Heart right ventricle (tissue), 16 donors: ENCODE data around the gene ZNF260. TPM values are rescaled to one million over a fixed set of nuclear protein-coding genes. Genes with fewer than 3 reads are reported as not detected.

Experiments used
- ATAC-seq, 8 donors: fragments of 200-7000 bp; cut with Tn5 transposase; one replicate each; pipeline ENCODE4 v1.9.1; 2020; ENCODE audit warnings: mild to moderate bottlenecking in 8 of 8, moderate library complexity in 8 of 8, moderate number of reproducible peaks in 1 of 8
- DNase-seq, 2 donors: peaks; one replicate each; pipeline ENCODE4 v3.0.0-alpha.2; 2020
- H3K27ac ChIP-seq, 10 donors: fragments of 200-600 bp; sonication (generic) in 2 of 10; one replicate each; pipeline versions ENCODE4 v1.5.0 to v1.8.0; 2020 to 2022; ENCODE audit warnings: mild to moderate bottlenecking in 3 of 10
- H3K27me3 ChIP-seq, 7 donors: fragments of 200-600 bp; one replicate each; pipeline ENCODE4 v1.8.0; 2021 to 2022; ENCODE audit warnings: mild to moderate bottlenecking in 2 of 7
- H3K36me3 ChIP-seq, 9 donors: fragments of 200-600 bp; sonication (generic) in 1 of 9; one replicate each; pipeline versions ENCODE4 v1.5.0 to v1.8.0; 2020 to 2022; ENCODE audit warnings: mild to moderate bottlenecking in 2 of 9
- H3K4me1 ChIP-seq, 9 donors: fragments of 200-600 bp; sonication (generic) in 1 of 9; one replicate each; pipeline versions ENCODE4 v1.5.0 to v1.8.0; 2020 to 2022; ENCODE audit warnings: mild to moderate bottlenecking in 4 of 9
- H3K4me3 ChIP-seq, 10 donors: fragments of 200-600 bp; sonication (generic) in 2 of 10; one replicate each; pipeline versions ENCODE4 v1.5.0 to v1.8.0; 2020 to 2022; ENCODE audit warnings: mild to moderate bottlenecking in 7 of 10, moderate library complexity in 2 of 10
- H3K9me3 ChIP-seq, 11 donors: fragments of 200-600 bp in 10 of 11; sonication (generic) in 2 of 11; one replicate each; pipeline versions ENCODE4 v1.5.0 to v1.8.0; 2013 to 2022; ENCODE audit warnings: mild to moderate bottlenecking in 2 of 11, control low read depth in 1 of 11, moderate library complexity in 1 of 11
- WGBS, 2 donors: extraction: QIAGEN DNeasy Blood & Tissue Kit; methylation state at CpG; one replicate each; pipeline ENCODE4 v1.1.7; 2013; ENCODE audit warnings: inconsistent platforms in 1 of 2; 5-methylcytosine and 5-hydroxymethylcytosine counted together
- intact Hi-C, 10 donors: fragments of 100-400 bp; cut with DNase I; formaldehyde crosslinking; loops; one replicate each; pipeline versions ENCODE4 v1.11.1 to v1.14.2; 2022
- polyA plus RNA-seq, 2 donors: library from polyadenylated mRNA; stranded (reverse); fragments of 200-250 nt; gene quantifications; one replicate each; pipeline ENCODE4 v1.2.3, GENCODE V29; 2013
- total RNA-seq, 10 donors: library from RNA; stranded (reverse); fragmentation: NEBNext Ultra II Directional in 3 of 10; extraction: Animal tissue kit (Norgen Biotek cat#: 25700) in 3 of 10; gene quantifications; one replicate each; pipeline versions ENCODE4 v1.2.1 to v1.2.4, GENCODE V29; 2021 to 2023
- TF ChIP-seq, protein P1 (sequence below), 9 donors: fragments of 200-600 bp; sonication (generic) in 2 of 9; IDR thresholded peaks; one replicate each; pipeline versions ENCODE4 v1.5.0 to v1.8.0; 2021 to 2022; ENCODE audit warnings: antibody characterized with exemption in 9 of 9, mild to moderate bottlenecking in 5 of 9, moderate library complexity in 1 of 9
- donor health status: Arrhythmogenic right ventricular cardiomyopathy.
- donor health status: ischemic (EF 13 %, LVEDD 7.1; RV severe dilation, severe dysfunction).
- donor health status: healthy with polysubstance abuse.
- donor health status: DM: no; HTN: yes; CAD: no.
- donor health status: DM: no; HTN: no; CAD: no.
- donor health status: ischemic (EF 25% LVEDD 6.9; RV normal size, moderate dysfunction).
- donor health status: ischemic (EF 25% LVEDD 5.7; RV mildly dilated, moderate dysfunction).
- donor health status: healthy.
- donor health status: DM: yes; HTN: yes; CAD: no.
- donor health status: Ischemic cardiomyopathy.
- donor health status: ischemic (EF 35%, LVEDD 5.7; RV mildly dilated, moderate dysfunction).
- donor health status: nonischemic (EF 11% LVEDD 7.7; RV severe dilation, severe dysfunction).
- donor health status: DM: yes; HTN: yes; CAD: no.
- donor health status: PGD.
- donor health status: ischemic (EF 29% LVEDD 5.4; RV normal size, mild dysfunction).
- donor health status: nonischemic (EF 23%, LVEDD 6.1; RV moderate dilation, normal function).

Gene ZNF260
- total and polyA plus RNA-seq, 12 donors = 2.7 to 12.8 (median 7.9) TPM

DNA sequence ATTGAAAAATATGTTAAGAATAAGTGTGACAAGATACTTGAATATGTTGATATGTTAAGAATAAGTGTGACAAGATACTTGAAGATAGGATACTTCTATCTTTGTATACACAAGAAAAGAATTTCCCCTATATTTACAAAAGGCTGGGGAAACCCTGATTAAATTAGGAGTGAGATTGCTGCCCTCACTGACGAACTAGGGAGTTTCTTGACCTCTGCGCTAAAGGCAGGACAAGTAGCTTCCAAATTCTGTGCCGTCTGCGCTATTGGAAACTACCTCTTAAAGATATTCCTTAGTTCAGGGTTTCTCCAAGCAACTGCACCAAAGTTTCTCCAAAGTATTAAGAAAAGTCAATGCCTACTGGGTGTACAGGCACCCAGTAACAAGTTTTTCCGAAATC, 730 bp downstream of the ZNF260 start:
- Histone ChIP-seq H3K27me3 (no peaks in the 10 kb centered on the region), H3K27ac (peak overlapping the region in 9 of 10 donors; percentile 89 to 95 (median 91)), H3K9me3 (peaks cover 0 to 70% (median 30%) of the 10 kb centered on the region in 11 donors), H3K36me3 (peaks cover 0 to 47% (median 30%) of the 10 kb centered on the region in 9 donors), H3K4me1 (peaks cover 0 to 28% (median 19%) of the 10 kb centered on the region in 9 donors), H3K4me3 (peak overlapping the region; percentile 44 to 70 (median 64))
- DNase-seq (no peak), ATAC-seq (no peak)
- TF ChIP-seq, protein P1, sequence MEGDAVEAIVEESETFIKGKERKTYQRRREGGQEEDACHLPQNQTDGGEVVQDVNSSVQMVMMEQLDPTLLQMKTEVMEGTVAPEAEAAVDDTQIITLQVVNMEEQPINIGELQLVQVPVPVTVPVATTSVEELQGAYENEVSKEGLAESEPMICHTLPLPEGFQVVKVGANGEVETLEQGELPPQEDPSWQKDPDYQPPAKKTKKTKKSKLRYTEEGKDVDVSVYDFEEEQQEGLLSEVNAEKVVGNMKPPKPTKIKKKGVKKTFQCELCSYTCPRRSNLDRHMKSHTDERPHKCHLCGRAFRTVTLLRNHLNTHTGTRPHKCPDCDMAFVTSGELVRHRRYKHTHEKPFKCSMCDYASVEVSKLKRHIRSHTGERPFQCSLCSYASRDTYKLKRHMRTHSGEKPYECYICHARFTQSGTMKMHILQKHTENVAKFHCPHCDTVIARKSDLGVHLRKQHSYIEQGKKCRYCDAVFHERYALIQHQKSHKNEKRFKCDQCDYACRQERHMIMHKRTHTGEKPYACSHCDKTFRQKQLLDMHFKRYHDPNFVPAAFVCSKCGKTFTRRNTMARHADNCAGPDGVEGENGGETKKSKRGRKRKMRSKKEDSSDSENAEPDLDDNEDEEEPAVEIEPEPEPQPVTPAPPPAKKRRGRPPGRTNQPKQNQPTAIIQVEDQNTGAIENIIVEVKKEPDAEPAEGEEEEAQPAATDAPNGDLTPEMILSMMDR (IDR thresholded peaks at IDR 0.05) = no peak
- WGBS, 2 donors = 4 to 7% methylated on average over 5 of the region's 5 CpGs
- intact Hi-C loops = loop anchor here in 3 of 10 donors (5.0 to 10.0 kb wide), 3 partner anchors 40 to 147 kb away; partner anchors contain the start of genes ZNF529 (in 2 of the 3) and ZNF566 (in 1 of the 3)

DNA sequence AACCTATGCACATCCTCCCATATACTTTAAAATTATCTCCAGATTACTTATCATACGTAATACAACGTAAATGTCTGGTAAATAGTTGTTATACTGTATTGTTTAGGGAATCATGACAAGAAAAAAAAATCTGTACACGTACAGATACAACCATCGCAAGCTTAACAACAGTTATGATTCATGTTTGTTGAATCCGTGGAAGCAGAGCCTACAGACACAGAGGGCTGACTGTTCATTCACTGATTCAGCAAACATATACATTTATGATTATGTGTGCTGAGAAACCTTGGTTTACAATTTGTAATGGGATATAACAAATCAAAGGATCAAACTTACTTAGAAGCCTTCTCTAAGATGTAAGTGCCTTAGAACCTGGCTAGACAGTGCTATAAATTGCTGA, 1.5 kb downstream of the ZNF260 start:
- intact Hi-C loops = loop anchor here in 3 of 10 donors (5.0 to 10.0 kb wide), 3 partner anchors 39 to 148 kb away; partner anchors contain the start of genes ZNF529 (in 2 of the 3) and ZNF566 (in 1 of the 3)
- TF ChIP-seq, protein P1 (IDR thresholded peaks at IDR 0.05) = no peak
- whole genome bisulfite sequencing, 2 donors = 76 to 85% methylated on average over 5 of the region's 5 CpGs
- H3K27ac ChIP-seq = no peak overlapping the region
- H3K4me1 ChIP-seq = peaks cover 0 to 28% (median 19%) of the 10 kb centered on the region in 9 donors
- peaks cover 0 to 70% (median 22%) of the 10 kb centered on the region in 11 donors for H3K9me3 ChIP-seq
- H3K27me3 ChIP-seq = no peaks in the 10 kb centered on the region
- no peak for DNase-seq
- no peak for ATAC-seq
- H3K4me3 ChIP-seq = peak overlapping the region in 5 of 10 donors; percentile 63 to 70 (median 65)
- H3K36me3 ChIP-seq = peaks cover 0 to 49% (median 38%) of the 10 kb centered on the region in 9 donors

DNA sequence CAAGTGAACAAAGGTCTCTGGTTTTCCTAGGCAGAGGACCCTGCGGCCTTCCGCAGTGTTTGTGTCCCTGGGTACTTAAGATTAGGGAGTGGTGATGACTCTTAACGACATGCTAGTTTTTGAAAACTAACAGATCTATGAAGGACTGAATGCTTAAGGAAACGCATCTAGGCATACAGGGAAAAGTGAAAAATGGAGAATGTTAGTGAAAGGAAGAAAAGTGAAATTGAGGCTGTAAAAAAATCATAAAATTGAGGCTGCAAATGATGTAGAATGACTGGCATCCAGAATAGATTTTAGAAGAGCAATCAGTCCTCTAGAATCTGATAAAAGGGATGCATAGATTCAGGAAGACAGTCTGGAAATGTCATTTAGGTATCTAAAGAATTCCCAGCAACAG, 3.5 kb downstream of the ZNF260 start:
- 87 to 90% methylated on average over 4 of the region's 4 CpGs for WGBS, 2 donors
- TF ChIP-seq, protein P1 (IDR thresholded peaks at IDR 0.05) = no peak
- ATAC-seq = no peak
- no peak overlapping the region for H3K4me3 ChIP-seq
- H3K27me3 ChIP-seq = no peaks in the 10 kb centered on the region
- H3K4me1 ChIP-seq = peaks cover 0 to 27% (median 19%) of the 10 kb centered on the region in 9 donors
- H3K36me3 ChIP-seq = peaks cover 0 to 69% (median 56%) of the 10 kb centered on the region in 9 donors
- intact Hi-C loops = loop anchor here in 3 of 10 donors (5.0 to 10.0 kb wide), 3 partner anchors 37 to 150 kb away; partner anchors contain the start of genes ZNF529 (in 2 of the 3) and ZNF566 (in 1 of the 3)
- no peak for DNase-seq
- H3K27ac ChIP-seq = no peak overlapping the region
- H3K9me3 ChIP-seq = peaks cover 0 to 74% (median 32%) of the 10 kb centered on the region in 11 donors

DNA sequence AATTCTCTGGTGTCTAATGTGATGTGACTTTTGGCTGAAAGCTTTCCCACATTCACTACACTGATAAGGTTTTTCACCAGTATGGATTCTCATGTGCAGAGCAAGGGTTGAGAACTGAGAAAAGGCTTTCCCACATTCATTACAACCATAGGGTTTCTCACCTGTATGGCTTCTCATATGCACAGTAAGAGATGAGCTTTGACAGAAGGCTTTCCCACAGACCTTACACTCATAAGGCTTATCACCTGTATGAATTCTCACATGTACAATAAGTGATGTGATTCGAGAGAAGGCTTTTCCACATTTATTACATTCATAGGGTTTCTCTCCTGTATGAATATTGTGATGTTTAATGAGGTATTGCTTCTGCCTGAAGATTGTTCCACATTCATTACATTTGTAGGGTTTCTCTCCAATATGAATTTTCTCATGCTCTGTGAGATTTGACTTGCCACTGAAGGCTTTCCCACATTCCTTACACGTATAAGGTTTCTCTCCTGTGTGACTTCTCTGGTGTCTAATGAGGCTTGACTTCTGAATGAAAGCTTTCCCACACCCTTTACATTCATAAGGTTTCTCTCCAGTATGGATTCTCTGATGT, 14.0 kb downstream of the ZNF260 start:
- intact Hi-C loops = no loop called here
- Histone ChIP-seq H3K27ac (no peak overlapping the region), H3K9me3 (peaks cover 9 to 100% (median 100%) of the 10 kb centered on the region in 11 donors), H3K27me3 (no peaks in the 10 kb centered on the region), H3K36me3 (peaks cover 0 to 94% (median 64%) of the 10 kb centered on the region in 9 donors), H3K4me3 (no peak overlapping the region), H3K4me1 (no peaks in the 10 kb centered on the region)
- no peak for ATAC-seq
- 98 to 99% methylated on average over 2 of the region's 2 CpGs for WGBS, 2 donors
- no peak for DNase-seq
- TF ChIP-seq, protein P1 (IDR thresholded peaks at IDR 0.05) = no peak
